ENCODE measurements around the gene BACE1-AS. TPM values are rescaled to one million over a fixed set of nuclear protein-coding genes. Genes with fewer than 3 reads are reported as not detected.

Gene BACE1-AS
- total and polyA plus RNA-seq, 2 experiments from 2014 or later: 10.6 to 19.6 TPM

DNA sequence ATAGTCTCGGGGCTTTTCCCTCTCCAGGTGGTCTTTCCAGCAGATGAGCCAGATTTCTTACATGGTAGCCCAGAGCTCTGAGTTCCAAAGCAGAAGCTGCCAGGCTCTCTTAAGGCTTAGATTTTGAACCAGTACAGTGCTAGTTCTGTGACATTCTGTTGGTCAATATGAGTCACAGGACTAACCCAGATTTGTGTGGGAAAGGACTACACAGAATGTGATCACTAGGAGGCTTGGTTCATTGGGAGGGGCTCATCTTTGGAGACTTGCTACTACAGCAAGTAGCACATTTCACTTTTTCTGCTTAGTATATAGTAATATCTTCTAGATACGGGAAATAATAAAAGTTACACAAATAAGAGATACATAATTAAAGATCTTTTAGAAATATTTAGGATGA, 34.6 kb upstream of the BACE1-AS start (continued):
- TF ChIP-seq, protein P1, sequence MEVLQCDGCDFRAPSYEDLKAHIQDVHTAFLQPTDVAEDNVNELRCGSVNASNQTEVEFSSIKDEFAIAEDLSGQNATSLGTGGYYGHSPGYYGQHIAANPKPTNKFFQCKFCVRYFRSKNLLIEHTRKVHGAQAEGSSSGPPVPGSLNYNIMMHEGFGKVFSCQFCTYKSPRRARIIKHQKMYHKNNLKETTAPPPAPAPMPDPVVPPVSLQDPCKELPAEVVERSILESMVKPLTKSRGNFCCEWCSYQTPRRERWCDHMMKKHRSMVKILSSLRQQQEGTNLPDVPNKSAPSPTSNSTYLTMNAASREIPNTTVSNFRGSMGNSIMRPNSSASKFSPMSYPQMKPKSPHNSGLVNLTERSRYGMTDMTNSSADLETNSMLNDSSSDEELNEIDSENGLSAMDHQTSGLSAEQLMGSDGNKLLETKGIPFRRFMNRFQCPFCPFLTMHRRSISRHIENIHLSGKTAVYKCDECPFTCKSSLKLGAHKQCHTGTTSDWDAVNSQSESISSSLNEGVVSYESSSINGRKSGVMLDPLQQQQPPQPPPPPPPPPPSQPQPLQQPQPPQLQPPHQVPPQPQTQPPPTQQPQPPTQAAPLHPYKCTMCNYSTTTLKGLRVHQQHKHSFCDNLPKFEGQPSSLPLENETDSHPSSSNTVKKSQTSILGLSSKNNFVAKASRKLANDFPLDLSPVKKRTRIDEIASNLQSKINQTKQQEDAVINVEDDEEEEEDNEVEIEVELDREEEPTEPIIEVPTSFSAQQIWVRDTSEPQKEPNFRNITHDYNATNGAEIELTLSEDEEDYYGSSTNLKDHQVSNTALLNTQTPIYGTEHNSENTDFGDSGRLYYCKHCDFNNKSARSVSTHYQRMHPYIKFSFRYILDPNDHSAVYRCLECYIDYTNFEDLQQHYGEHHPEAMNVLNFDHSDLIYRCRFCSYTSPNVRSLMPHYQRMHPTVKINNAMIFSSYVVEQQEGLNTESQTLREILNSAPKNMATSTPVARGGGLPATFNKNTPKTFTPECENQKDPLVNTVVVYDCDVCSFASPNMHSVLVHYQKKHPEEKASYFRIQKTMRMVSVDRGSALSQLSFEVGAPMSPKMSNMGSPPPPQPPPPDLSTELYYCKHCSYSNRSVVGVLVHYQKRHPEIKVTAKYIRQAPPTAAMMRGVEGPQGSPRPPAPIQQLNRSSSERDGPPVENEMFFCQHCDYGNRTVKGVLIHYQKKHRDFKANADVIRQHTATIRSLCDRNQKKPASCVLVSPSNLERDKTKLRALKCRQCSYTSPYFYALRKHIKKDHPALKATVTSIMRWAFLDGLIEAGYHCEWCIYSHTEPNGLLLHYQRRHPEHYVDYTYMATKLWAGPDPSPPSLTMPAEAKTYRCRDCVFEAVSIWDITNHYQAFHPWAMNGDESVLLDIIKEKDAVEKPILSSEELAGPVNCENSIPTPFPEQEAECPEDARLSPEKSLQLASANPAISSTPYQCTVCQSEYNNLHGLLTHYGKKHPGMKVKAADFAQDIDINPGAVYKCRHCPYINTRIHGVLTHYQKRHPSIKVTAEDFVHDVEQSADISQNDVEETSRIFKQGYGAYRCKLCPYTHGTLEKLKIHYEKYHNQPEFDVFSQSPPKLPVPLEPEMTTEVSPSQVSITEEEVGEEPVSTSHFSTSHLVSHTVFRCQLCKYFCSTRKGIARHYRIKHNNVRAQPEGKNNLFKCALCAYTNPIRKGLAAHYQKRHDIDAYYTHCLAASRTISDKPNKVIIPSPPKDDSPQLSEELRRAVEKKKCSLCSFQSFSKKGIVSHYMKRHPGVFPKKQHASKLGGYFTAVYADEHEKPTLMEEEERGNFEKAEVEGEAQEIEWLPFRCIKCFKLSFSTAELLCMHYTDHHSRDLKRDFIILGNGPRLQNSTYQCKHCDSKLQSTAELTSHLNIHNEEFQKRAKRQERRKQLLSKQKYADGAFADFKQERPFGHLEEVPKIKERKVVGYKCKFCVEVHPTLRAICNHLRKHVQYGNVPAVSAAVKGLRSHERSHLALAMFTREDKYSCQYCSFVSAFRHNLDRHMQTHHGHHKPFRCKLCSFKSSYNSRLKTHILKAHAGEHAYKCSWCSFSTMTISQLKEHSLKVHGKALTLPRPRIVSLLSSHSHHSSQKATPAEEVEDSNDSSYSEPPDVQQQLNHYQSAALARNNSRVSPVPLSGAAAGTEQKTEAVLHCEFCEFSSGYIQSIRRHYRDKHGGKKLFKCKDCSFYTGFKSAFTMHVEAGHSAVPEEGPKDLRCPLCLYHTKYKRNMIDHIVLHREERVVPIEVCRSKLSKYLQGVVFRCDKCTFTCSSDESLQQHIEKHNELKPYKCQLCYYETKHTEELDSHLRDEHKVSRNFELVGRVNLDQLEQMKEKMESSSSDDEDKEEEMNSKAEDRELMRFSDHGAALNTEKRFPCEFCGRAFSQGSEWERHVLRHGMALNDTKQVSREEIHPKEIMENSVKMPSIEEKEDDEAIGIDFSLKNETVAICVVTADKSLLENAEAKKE (CRISPR knock-in tag; IDR thresholded peaks at IDR 0.05): no peak
- no peak for TF ChIP-seq NANOG (IDR thresholded peaks at IDR 0.05; ENCODE audit: borderline replicate concordance)
- TF ChIP-seq JUNB (IDR thresholded peaks at IDR 0.05; ENCODE audit: unreplicated experiment): no peak

DNA sequence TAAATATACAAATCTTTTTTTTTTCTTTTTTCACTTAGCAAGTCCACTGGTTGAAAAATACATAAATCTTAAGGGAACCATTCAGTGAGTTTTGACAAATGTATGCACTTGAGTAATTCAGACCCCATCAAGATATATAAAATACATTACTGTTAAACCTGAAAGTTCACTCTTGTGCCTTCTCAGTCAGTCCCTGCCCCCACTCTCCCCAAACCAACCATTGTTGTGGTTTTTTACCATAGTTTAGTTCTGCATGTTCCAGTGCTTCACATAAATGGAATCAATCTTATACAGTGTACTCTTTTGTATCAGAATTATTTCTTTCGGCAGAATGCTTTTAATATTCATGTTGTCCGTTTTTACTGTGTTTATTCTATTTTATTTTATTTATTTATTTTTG, 32.6 kb upstream of the BACE1-AS start:
- no peak overlapping the region for H3K4me2 ChIP-seq
- Mint-ChIP-seq H3K9me3 (no peaks in the 10 kb centered on the region), H3K4me1 (no peaks in the 10 kb centered on the region), H3K27ac (no peak overlapping the region), H3K4me3 (no peak overlapping the region), H3K27me3 (ENCODE audit: insufficient read depth, low read depth, poor library complexity) (no peaks in the 10 kb centered on the region), H3K36me3 (ENCODE audit: low read depth) (peaks cover 16% of the 10 kb centered on the region)
- no peak for DNase-seq (ENCODE audit: low spot score)
- no peak overlapping the region for H3K4me3 ChIP-seq
- H3K79me2 ChIP-seq (replicated peaks; ENCODE audit: insufficient read depth): no peaks in the 10 kb centered on the region
- 0 out of 2 replicates have a peak, but pooled peaks cover 5% of the 10 kb centered on the region for H4K20me1 ChIP-seq (replicated peaks; ENCODE audit: insufficient read depth)
- H3K27ac ChIP-seq (ENCODE audit: low read depth): no peak overlapping the region
- H3K36me3 ChIP-seq (ENCODE audit: insufficient read depth): peaks cover 5% of the 10 kb centered on the region; the same call in 1 of the 2 replicates
- TF ChIP-seq NANOG (IDR thresholded peaks at IDR 0.05; ENCODE audit: borderline replicate concordance): no peak
- H3K27me3 ChIP-seq (ENCODE audit: insufficient read depth): no peaks in the 10 kb centered on the region
- H2AFZ ChIP-seq: no peak overlapping the region
- no peaks in the 10 kb centered on the region for H3K9me2 ChIP-seq (ENCODE audit: insufficient read depth)
- no peaks in the 10 kb centered on the region for H3K4me1 ChIP-seq (ENCODE audit: insufficient read depth)
- no peak for ATAC-seq
- H3F3A ChIP-seq (replicated peaks; ENCODE audit: low read depth): no peaks in the 10 kb centered on the region

DNA sequence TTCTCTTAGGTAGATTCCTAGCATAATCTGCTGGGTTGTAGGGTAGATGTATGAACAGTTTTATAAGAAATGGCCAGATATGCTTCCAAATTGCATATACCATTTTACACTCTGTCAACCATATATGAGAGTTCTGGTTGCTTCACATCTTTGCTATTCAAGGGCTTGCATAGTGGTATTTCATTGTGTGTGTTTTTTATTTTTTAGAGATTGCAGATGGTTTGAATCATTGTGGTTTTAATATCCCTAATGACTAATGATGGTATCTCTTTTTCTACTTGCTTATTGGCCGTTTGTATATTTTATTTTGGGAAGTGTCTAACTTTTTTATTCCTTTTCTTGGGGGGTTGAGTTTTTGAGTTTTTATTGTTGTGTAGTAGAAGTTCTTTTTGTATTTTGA, 31.7 kb upstream of the BACE1-AS start:
- no peaks in the 10 kb centered on the region for H3K9me3 Mint-ChIP-seq
- H3K27me3 ChIP-seq (ENCODE audit: insufficient read depth): no peaks in the 10 kb centered on the region
- no peaks in the 10 kb centered on the region for H3K79me2 ChIP-seq (replicated peaks; ENCODE audit: insufficient read depth)
- H3K27me3 Mint-ChIP-seq (ENCODE audit: insufficient read depth, low read depth, poor library complexity): no peaks in the 10 kb centered on the region
- no peaks in the 10 kb centered on the region for H3K9me2 ChIP-seq (ENCODE audit: insufficient read depth)
- H3K4me1 ChIP-seq (ENCODE audit: insufficient read depth): no peaks in the 10 kb centered on the region
- no peak overlapping the region for H3K27ac ChIP-seq (ENCODE audit: low read depth)
- H3K27ac Mint-ChIP-seq: no peak overlapping the region
- no peak overlapping the region for H3K4me3 ChIP-seq
- no peak for DNase-seq (ENCODE audit: low spot score)
- H3K36me3 Mint-ChIP-seq (ENCODE audit: low read depth): peaks cover 20% of the 10 kb centered on the region
- ATAC-seq: no peak
- H4K20me1 ChIP-seq (replicated peaks; ENCODE audit: insufficient read depth): 0 out of 2 replicates have a peak, but pooled peaks cover 5% of the 10 kb centered on the region
- no peaks in the 10 kb centered on the region for H3K36me3 ChIP-seq (ENCODE audit: insufficient read depth)
- H3K4me2 ChIP-seq: no peak overlapping the region
- H3F3A ChIP-seq (replicated peaks; ENCODE audit: low read depth): no peaks in the 10 kb centered on the region
- H2AFZ ChIP-seq: no peak overlapping the region
- H3K4me3 Mint-ChIP-seq: no peak overlapping the region
- H3K4me1 Mint-ChIP-seq: no peaks in the 10 kb centered on the region
- no peak for TF ChIP-seq POLR2AphosphoS5 (IDR thresholded peaks at IDR 0.05; ENCODE audit: low read depth)
- no peak for TF ChIP-seq ZNF331 (CRISPR knock-in tag; IDR thresholded peaks at IDR 0.05; ENCODE audit: low read depth)
- TF ChIP-seq CREB1 (CRISPR knock-in tag; IDR thresholded peaks at IDR 0.05; ENCODE audit: low read depth): no peak
- no peak for TF ChIP-seq EZH2 (IDR thresholded peaks at IDR 0.05; ENCODE audit: low read depth, unreplicated experiment)
- TF ChIP-seq EZH2phosphoT487 (IDR thresholded peaks at IDR 0.05; ENCODE audit: unreplicated experiment): no peak
- no peak for TF ChIP-seq ZNF114 (CRISPR knock-in tag; IDR thresholded peaks at IDR 0.05)
